ENCODE data around the gene DHRS4.
"Not testable (repeated sequence)": the region's sequence is repeated elsewhere in the genome, so short reads cannot be mapped to it uniquely, and the experiment has no call there.

DHRS4 gene

GRCh38 chr14:23961704-23962103 is 8.1 kb downstream of the DHRS4 start:
- H3K4me3 ChIP-seq (ENCODE audit: severe bottlenecking); H3K9me3 ChIP-seq (ENCODE audit: severe bottlenecking); H3K36me3 ChIP-seq (ENCODE audit: low read depth); H3K4me1 ChIP-seq (ENCODE audit: insufficient read depth, poor library complexity, severe bottlenecking); ATAC-seq (ENCODE audit: low read depth); DNase-seq (ENCODE audit: low spot score); H3K27me3 ChIP-seq (ENCODE audit: insufficient read depth, poor library complexity, severe bottlenecking); H3K27ac ChIP-seq (ENCODE audit: poor library complexity, severe bottlenecking): not testable (repeated sequence)

- H3K4me3 ChIP-seq (ENCODE audit: severe bottlenecking); ATAC-seq (ENCODE audit: low read depth); H3K36me3 ChIP-seq (ENCODE audit: low read depth): not testable (repeated sequence)
These were observed 15.5 kb downstream of the DHRS4 start for GRCh38 chr14:23969130-23969480.

GRCh38 chr14:23969481-23970282 is 16.1 kb downstream of the DHRS4 start:
- H3K36me3 ChIP-seq (ENCODE audit: low read depth); H3K27me3 ChIP-seq (ENCODE audit: insufficient read depth, poor library complexity, severe bottlenecking); H3K27ac ChIP-seq (ENCODE audit: poor library complexity, severe bottlenecking); DNase-seq (ENCODE audit: low spot score); H3K9me3 ChIP-seq (ENCODE audit: severe bottlenecking); H3K4me1 ChIP-seq (ENCODE audit: insufficient read depth, poor library complexity, severe bottlenecking): not testable (repeated sequence)
- H3K4me3 ChIP-seq (ENCODE audit: severe bottlenecking) = peak overlapping the region; percentile 15
- ATAC-seq (ENCODE audit: low read depth) = peak; percentile 74

More at GRCh38 chr14:23969130-23969480, 15.5 kb downstream of the DHRS4 start:
- H3K4me1 ChIP-seq (ENCODE audit: insufficient read depth, poor library complexity, severe bottlenecking); H3K9me3 ChIP-seq (ENCODE audit: severe bottlenecking); H3K27me3 ChIP-seq (ENCODE audit: insufficient read depth, poor library complexity, severe bottlenecking); DNase-seq (ENCODE audit: low spot score); H3K27ac ChIP-seq (ENCODE audit: poor library complexity, severe bottlenecking): not testable (repeated sequence)

GRCh38 chr14:23970283-23970659 is 16.7 kb downstream of the DHRS4 start:
- H3K36me3 ChIP-seq (ENCODE audit: low read depth); H3K27ac ChIP-seq (ENCODE audit: poor library complexity, severe bottlenecking); ATAC-seq (ENCODE audit: low read depth); H3K4me3 ChIP-seq (ENCODE audit: severe bottlenecking); DNase-seq (ENCODE audit: low spot score); H3K9me3 ChIP-seq (ENCODE audit: severe bottlenecking); H3K4me1 ChIP-seq (ENCODE audit: insufficient read depth, poor library complexity, severe bottlenecking); H3K27me3 ChIP-seq (ENCODE audit: insufficient read depth, poor library complexity, severe bottlenecking): not testable (repeated sequence)

GRCh38 chr14:23973178-23973577 is 19.6 kb downstream of the DHRS4 start:
- H3K27me3 ChIP-seq (ENCODE audit: insufficient read depth, poor library complexity, severe bottlenecking); H3K27ac ChIP-seq (ENCODE audit: poor library complexity, severe bottlenecking); DNase-seq (ENCODE audit: low spot score); H3K4me1 ChIP-seq (ENCODE audit: insufficient read depth, poor library complexity, severe bottlenecking); H3K4me3 ChIP-seq (ENCODE audit: severe bottlenecking); H3K9me3 ChIP-seq (ENCODE audit: severe bottlenecking); ATAC-seq (ENCODE audit: low read depth); H3K36me3 ChIP-seq (ENCODE audit: low read depth): not testable (repeated sequence)

GRCh38 chr14:23974041-23974440 is 20.5 kb downstream of the DHRS4 start:
- DNase-seq (ENCODE audit: low spot score); ATAC-seq (ENCODE audit: low read depth); H3K9me3 ChIP-seq (ENCODE audit: severe bottlenecking); H3K27me3 ChIP-seq (ENCODE audit: insufficient read depth, poor library complexity, severe bottlenecking); H3K4me3 ChIP-seq (ENCODE audit: severe bottlenecking); H3K27ac ChIP-seq (ENCODE audit: poor library complexity, severe bottlenecking); H3K4me1 ChIP-seq (ENCODE audit: insufficient read depth, poor library complexity, severe bottlenecking); H3K36me3 ChIP-seq (ENCODE audit: low read depth): not testable (repeated sequence)

GRCh38 chr14:23977208-23977607 is 23.6 kb downstream of the DHRS4 start:
- peak; percentile 51; the same call in 2 of the 3 replicates for ATAC-seq (ENCODE audit: low read depth)
- H3K27me3 ChIP-seq (ENCODE audit: insufficient read depth, poor library complexity, severe bottlenecking); H3K4me3 ChIP-seq (ENCODE audit: severe bottlenecking); DNase-seq (ENCODE audit: low spot score); H3K27ac ChIP-seq (ENCODE audit: poor library complexity, severe bottlenecking); H3K36me3 ChIP-seq (ENCODE audit: low read depth); H3K4me1 ChIP-seq (ENCODE audit: insufficient read depth, poor library complexity, severe bottlenecking); H3K9me3 ChIP-seq (ENCODE audit: severe bottlenecking): not testable (repeated sequence)
- TF ChIP-seq CTCF (IDR thresholded peaks at IDR 0.05; ENCODE audit: poor library complexity, severe bottlenecking) = peak; percentile 5

GRCh38 chr14:23981951-23982813 is 28.6 kb downstream of the DHRS4 start:
- not testable (repeated sequence) for H3K27me3 ChIP-seq (ENCODE audit: insufficient read depth, poor library complexity, severe bottlenecking); H3K9me3 ChIP-seq (ENCODE audit: severe bottlenecking); ATAC-seq (ENCODE audit: low read depth); H3K4me3 ChIP-seq (ENCODE audit: severe bottlenecking); H3K36me3 ChIP-seq (ENCODE audit: low read depth); DNase-seq (ENCODE audit: low spot score); H3K27ac ChIP-seq (ENCODE audit: poor library complexity, severe bottlenecking)
- peaks cover 16% of the 10 kb centered on the region for H3K4me1 ChIP-seq (ENCODE audit: insufficient read depth, poor library complexity, severe bottlenecking)
